EL (cell line): ENCODE data around the gene CXCR6.

ENCODE experiments used
- DNase-seq: peaks from one replicate; pipeline ENCODE4 v3.0.0-alpha.2; 2016

Gene CXCR6

DNA sequence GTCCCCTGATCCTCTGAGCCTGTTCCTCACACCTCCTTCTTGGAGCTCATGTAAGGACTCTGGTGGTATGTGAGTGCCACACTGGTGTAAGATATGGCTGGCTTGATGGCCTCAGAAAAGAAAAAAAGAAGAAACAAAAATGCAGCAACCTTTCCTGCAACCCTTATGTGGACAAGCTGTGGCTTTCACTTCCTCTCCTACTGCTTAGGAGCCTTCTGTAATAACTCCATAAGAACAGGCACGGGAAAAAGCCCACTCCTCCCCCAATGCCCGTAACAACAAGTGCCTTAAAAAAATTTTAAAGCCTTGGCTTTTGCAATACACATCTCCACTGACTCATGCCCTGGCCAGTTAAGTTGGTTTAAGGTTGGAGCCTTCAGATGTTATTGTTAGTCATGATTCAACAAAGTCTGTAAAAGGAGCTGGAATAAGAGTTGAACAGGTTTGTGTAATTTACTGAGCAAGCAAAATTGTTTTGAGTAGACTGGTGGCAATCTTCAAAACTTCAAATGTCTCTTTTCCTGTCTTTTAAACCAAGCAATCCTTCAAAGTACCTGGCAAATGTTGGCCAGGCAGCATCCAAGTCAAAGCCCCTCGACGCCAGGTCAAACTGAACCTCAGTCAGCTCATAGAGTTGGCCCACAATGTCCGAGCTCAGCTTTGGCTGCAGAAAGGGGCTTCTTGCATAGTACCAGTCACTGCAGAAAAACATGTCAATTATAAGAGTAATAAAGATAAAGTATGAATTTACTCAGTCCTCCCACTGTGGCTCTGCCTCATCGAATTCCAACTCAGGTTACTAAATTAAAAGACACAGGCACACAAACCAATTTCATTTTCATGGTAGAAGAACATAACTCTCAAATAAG is 29.5 kb downstream of the CXCR6 start:
- DNase-seq, result peak; percentile 88

DNA sequence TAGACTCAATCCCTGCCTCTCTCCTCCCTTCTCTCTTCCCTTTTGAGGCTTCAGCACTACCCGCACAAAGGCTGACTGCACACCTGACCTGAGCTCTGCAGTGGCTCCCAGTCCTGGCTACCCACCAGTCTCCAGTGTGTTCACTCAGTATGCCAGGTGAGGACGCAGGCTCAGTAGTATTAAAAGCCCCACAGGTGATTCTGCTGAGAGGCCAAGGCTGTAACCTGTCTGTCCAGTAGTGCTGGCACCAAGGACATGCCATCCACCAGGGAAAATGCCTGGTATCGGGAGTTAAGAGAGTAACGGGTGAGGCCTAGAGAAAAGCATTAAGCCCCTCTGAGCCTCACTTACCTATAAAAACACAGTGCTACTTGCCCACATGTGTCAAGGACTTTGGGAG is 31.4 kb downstream of the CXCR6 start:
- no peak for DNase-seq

DNA sequence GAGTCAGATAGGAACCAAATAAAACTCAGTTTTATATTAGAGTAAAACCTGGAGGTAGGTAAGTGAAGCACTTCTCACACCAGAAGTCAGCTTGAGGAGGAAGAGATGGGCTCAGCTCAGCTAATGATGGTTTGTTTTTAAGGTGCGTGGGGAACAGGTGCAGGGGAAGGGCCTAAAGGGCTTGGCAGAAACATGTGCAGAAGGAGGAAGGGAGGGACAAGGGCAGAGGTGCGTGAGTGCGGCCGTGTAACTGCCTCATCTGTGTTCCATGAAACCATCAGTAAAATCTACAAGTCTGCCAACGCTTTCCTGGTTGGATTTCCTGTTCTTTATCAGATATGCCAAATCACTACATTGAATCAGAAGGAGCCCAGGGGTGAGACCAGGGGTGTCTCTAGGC is 32.4 kb downstream of the CXCR6 start:
- no peak for DNase-seq

DNA sequence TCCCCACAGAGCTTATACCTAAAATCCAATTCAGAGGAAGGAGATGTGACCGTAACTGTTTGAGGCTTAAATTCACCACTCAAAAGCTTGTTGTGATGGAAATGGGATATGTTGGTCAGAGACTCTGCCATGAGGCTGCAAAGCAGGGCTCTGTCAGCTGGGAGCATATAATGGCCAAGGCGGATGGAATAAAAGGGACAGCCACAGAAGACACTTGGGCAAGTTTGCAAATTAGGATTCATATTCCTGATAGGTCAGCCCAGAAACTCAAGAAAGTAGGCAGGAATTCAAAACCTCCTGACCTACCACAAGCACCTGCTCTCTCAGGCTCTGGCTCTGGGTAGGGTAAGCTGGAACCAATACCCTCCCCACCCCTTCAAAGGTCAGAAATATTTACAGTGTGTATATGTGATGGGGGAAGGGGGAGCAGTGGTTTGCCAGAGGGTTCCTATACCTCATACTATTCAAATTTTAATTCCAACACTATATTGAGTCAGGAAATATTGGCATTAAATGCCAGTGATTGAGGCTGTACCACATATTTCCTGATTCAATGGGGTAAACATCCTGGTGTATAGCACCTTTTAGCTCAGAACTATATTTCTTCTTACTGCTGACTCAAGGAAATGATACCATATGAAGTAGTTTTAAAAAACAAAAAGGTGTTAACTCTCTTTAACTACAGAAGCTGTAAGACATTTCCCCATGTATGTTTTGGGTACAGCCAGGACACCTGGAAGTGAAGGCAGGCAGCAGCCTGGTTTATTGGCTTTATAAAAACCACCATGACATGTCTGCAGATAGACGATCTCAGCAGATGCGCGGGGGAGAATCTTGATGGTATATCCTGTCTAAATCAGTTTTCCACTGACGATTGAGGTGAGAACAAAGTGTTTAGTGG is 33.2 kb downstream of the CXCR6 start:
- no peak for DNase-seq

DNA sequence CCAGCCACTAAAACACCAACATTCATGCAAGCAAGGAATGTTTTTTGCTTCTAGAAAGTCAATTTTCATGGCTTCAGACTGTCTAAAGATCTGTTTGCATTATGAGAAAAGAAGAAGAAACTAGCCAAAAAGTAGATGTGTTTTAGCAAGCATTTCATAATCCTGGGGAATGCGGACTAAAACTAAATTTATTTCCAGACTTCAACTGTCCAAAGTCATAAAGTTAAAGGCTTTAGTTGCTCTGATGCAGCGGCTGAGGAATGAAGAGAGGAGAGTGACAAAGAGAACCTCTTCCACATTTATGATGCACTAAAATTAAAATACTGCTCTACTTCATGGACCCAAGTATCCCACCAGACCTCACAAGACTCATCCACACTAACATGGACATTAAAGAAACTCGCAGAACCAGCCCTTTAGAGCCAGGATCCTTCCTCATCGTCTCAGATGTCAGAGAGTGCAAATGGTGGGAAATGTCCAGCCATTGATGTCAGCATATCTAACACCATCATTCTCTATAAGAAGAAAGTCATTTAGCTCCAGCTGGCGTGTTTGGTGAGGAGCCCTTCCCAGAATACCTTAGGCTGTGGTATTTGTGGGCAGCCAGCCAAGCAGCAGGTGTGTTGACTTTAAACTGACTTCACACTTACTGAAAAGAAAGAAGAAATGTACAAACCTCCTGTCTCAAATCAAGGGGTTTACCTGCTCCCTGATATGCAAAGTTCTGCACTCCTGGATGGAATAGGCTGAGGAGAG is 34.9 kb downstream of the CXCR6 start:
- DNase-seq, result no peak

DNA sequence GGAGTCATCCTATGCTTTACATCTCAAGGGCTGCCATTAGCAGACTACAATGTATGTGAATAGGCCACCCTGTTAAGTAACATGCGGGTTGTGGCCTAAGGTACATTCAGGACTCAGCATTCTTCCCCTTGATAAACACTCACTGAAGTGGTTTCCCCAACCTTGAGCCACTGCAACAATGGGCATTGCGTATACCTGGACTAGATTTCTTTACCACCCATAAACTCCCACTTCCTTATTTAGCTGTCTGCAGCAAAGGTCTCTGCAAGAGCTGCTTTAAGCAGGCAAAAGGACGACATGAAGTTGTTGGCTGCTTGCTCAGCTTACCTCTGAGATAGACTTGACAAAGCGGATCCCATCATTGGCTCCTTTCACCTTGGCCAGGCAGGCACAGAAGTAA is 36.1 kb downstream of the CXCR6 start:
- no peak for DNase-seq

DNA sequence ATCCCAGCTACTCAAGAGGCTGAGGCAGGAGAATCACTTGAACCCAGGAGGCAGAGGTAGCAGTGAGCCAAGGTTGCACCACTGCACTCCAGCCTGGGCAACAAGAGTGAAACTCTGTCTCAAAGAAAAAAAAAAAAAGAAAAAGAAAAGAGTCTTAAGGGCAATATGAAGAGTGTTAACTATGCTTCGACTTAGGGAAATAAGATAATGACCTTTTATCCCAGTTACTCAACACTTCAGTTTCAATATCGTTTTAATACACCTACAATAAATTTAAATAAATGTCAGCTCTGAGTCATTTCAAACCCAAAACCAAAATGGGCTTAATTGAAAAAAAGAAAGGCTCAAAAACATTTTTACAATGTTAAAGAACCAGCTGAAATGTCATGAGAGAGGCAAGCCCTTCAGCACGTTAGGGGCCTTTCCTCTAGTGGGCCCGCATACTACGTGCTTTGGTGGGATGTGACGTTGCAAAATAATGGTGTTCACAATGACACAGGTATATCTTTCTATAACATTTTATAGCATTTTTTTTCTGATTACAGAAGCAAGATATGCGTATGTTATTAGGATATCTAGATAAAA is 37.1 kb downstream of the CXCR6 start:
- no peak for DNase-seq

DNA sequence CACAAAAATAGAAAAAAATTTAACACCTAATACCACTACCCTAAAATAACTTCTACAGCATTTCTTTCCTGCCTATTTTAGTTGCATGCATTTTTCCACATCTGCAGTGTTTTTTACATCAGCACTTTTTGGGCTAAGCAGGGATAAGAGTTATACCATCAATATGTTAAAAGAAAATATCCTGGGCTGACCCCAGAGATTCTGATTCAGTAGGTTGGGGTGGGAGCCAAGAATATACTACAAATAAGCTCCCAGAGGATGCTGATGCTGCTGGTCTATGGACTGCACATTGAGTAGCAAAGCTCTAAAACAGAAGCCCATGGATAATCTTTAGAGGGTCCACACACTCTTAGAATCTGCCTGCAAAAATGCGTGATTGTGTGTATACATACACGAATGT is 37.6 kb downstream of the CXCR6 start:
- no peak for DNase-seq

DNA sequence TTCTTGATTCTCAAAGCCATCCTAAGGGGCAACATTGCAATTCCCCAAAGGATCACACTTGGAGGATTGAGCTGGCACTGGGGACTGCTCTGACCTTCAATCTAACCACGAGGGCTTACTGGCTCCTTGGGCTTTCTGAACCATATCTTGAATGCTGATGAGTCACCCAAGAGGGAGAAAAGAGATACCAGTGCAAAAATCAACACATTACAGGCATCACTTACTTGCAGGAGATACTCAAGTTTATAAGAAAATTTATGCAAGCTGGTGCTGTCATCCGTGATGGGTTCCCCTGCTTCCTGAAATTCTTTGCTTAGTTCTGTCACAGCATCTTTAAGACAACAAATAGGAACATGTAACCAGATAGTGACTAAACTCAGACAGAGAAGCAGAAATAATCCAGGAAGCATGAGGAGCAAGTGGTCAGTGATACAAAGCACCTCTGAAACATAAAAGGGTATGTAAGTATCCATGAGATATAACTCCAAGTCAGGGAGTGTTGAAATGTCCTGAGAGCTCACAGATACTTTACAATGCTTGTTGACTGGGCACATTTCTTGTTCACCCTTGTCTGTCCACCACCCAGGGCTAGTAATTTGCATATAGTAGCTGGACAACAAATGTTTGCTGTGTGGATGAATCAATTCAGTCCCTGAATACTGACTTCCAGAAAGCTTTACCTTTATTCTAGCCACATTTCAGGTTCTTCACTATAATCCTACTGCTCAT is 38.2 kb downstream of the CXCR6 start:
- DNase-seq, result peak; percentile 59

DNA sequence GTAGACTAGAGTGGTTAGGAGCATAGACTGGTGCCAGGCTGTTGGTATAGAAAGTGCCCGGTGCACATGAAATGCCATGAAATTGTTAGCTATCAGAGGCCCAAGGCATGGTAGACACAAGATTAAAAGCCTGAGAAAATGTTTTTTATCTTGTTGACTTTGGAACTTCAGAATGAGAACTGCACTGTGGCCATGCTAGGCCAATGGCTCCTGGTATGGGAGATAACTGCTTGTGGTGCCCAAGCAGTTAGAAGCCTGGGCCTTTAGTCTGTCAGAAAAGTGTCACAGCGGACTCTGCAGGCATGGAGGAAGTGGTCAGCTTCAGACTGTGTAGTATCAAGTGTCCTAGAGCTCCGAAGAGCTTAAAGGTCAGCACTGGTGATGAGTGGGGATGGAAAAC is 40.5 kb downstream of the CXCR6 start:
- no peak for DNase-seq

DNA sequence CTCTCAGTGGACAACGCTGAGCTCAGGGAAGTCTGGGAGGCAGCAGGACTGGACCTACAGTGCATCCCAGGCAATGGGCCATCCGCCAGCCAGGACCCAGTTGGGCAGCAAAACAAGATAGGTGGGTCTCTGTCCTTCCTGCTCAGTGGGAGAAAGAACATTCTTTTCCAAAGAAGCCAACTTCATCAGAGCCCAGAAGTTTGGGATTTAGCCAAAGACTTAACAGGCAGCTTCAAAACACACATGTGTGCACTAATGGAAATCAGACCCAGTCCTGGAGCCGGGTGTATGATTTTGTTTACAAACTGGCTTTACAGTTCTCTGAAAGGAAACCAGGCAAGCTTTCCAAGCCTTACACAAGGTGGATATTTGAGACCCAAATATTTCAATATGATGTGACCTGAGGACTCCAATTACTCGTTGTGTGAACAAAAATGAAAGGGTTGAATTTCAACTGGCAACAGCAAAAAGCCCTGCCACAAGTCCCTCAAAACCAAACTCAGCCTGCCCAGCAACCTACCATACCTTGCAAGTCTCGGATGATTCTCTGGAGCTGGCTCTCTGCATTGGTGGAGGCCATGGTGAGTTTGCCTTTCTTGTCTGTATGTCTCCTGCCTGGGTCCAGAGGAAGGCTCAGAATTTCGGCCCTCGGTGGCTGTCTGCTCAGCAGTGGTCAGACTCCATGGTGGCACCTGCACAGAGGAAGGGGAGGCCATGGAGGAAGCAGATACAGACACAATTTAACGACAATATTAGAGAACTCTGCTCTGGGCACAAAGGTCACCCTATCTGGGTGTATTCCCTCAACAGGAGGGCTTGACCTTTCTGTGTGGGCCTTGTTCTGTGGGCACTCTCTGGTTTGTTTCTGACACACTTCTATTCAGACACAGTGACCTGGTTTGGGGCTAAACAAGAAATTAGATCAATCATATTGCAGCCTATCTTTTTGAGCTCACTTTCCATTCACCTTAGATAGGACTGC is 41.4 kb downstream of the CXCR6 start:
- DNase-seq, result no peak

DNA sequence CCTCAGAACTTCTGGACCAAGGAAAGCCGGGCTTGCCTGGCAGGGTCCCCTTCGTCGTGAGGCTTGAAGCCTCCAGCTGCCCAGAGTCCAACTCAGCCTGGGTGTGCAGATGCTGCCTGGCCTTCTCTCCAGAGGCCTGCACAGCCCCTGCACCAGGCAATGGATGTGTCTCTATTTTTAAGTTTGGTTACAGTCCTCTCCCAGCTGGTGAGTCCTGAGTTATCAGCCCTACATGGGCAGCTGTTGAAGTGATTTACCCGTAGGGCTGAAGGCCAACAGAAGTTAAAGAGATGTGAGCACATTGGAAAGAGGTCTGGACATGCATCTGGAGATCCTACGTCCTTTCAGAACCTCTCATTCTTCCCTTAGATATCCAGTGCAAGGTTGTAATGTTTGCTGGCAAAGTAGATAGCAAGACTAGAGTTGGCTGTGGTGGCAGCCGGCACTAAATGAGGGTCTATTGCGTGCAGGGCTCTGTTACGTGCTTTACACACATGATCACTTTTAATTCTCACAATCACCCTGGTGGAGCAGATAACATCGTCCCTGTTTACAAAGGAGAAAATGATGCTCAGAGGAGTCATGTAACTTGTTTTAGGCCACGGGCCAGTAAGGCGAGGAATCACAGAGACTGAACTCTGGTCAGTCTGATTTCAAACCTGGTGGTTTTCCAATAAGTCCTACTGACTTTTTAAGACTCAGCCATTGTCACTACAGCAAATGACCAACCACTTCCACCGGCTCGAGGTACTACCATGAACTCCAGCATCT is 42.5 kb downstream of the CXCR6 start:
- no peak for DNase-seq

DNA sequence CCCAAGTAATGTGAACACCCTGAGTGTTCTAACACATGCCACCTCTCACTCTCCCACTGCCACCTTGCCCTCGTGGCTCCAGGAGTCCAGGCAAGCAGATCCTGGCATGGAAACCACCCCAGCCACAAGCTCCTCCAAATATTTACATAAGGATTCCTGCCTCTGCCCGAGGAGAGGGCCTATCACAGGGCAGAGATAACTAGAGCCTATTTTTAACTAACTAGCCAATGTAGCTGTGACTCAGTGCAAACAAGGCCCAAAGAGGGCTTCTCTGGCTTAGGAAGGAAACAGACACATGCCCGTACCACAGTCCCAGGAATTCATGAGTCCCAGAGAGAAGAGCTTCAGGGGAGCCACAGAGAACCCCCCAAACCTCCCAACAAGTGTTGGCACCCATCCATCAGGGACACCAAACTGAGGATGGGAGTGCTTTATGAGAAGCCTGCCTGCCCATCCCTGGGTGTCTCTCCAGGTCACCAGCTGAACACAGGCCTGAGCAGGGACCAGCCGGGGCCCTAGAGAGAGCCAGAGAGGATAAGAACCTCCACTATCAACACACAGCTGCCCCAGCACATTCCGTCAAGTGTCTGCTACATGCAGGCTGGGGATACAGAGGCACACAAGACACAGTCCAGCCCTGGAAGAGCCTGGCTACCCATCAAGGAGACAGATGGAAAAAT is 43.2 kb downstream of the CXCR6 start:
- peak; percentile 81 for DNase-seq

DNA sequence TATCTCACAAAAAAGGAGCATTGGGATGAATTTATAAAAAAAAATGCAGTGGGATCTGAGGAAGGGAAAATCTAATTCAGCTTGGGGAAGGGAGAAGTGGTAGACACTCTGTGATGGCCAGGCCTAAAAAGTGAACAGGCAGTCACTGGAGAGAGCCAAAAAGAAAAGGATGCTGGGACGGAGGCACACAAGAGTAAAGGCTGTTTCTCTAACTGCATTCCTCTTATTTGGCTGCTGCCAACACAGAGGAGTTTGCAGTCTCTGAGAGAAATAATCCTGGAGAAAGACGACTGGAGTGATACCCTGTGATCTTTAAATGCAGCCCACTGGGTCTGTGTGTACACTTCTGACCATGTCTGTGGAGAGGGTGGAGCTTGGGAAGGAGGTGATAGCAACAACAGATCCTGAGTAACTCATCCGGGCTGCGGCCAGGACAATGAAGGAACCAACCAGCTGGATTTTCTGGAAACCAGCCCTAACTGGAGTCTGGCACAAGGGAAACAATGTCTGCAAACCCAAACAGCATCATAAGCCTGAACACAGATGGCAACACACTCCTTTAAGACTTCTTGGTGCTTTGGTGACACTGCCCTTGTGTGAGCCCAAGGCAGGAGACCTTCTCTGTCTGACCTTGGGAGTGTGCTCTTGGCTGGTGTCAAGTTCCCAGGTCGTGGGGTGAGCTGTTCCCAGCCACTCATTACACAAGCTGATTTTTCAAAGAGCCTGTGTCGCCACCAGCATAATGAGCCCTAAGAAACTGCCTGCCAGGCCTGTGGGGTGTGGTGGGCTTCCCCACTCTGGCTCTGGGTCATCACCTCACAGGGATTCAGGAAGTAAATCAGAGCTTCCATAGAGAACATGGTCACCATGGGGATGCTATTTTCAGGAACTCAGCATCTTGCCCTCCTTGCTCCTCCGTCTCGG is 44.4 kb downstream of the CXCR6 start:
- DNase-seq, result peak; percentile 46

DNA sequence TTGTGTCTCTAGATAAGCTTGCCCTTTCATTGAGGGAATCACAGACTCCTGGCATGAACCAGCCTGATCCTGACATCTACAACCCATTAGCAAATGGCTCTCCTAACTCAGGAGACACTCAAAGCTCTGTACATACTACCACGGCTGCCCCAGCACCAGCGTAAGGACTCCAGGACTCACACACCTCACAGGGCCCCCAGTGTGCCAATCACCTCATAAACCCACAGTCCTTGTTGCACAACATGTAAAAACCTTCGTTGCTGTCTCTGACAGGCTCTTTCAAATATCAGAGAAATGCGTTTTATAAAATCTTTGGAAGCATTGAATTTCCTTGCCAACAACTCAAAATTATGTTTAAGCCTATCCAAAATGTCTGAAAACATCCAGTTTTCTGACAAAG is 45.1 kb downstream of the CXCR6 start:
- DNase-seq, result no peak

DNA sequence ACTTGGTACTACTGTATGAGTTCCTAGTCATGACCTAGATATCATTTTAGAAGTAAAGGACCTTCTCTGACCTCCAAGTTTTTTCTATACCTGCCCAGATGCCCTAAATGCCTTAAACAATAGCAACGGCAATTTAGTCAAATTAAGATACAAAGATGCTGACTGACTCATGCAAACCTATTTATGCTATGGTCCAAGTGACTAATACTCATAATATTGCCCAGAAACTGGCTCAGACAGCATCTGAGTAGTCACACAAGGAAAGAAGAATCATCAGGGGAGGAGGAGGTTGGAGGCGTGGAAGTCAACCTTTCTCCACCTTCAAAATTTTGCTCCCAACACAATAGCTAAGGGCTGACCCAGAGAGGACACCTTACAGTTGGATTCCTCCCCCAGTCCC is 45.5 kb downstream of the CXCR6 start:
- peak; percentile 83 for DNase-seq

DNA sequence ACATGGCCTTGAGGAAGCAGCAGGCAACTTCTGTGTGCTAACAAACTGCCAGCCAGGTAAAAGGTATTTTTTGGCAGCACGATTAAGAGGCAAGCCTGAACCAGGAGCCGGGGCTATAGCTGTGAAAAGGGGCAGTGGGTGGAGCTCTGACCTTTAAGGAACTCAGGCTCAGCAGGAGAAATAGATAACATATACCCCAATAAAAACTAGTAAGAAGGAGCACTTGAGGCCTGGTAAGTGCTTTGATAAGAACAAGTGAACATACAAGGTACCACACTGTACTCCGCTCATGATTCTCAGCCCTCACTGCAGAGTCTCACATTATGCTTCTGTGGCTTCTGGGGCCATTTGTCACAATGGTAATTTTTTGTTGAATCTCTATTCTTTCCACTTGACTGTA is 46.9 kb downstream of the CXCR6 start:
- DNase-seq, result no peak

DNA sequence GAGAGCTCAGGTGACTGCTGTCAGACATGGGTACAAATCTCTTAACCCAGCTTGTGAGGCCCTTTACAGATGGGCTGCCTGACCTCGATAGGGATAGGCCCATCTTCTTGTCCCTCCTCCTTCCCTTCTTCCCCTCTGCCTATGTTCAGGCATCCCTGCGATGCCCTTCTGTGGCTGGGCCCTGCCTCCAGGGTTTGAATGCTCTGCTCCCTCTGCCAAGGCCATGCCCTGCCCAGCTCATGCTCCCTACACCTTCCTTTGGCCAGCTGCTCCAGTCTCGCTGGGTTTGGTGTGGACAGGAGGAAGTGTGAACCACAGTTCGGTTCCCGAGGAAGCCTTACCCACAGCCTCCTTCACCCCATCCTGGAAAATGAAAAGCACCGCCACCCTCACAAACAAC is 48.1 kb downstream of the CXCR6 start:
- DNase-seq, result no peak
